A549 (cell line): ENCODE measurements around the gene SCO1. TPM values are rescaled to one million over a fixed set of nuclear protein-coding genes. Genes with fewer than 3 reads are reported as not detected.

Experiments
- ATAC-seq, 2 experiments: fragments of 200-7000 bp in 1 of 2; fragments of >200 bp in 1 of 2; cut with Nextera tagmentation in 1 of 2; cut with Tn5 transposase in 1 of 2; 3 replicates each; pipeline versions ENCODE4 v1.8.0 to v1.9.1; 2018 to 2020; ENCODE audit warnings: mild to moderate bottlenecking in 1 of 2, moderate library complexity in 1 of 2
- CTCF ChIA-PET: fragments of 300-600 bp; sonication (Branson Sonifier 250); formaldehyde crosslinking; extraction: SDS; loops from one replicate; lab custom pipeline; 2021; ENCODE audit warnings: antibody characterized with exemption, inconsistent platforms; lab: Yijun Ruan, JAX
- POLR2A ChIA-PET: fragments of 350-600 bp; formaldehyde crosslinking; extraction: SDS; loops from one replicate; lab custom pipeline; 2021; ENCODE audit warnings: antibody characterized with exemption, inconsistent platforms; lab: Yijun Ruan, JAX
- DNase-seq, 2 experiments: peaks; one replicate each; pipeline versions ENCODE4 v3.0.0 to v3.0.0-alpha.2; 2011 to 2016; ENCODE audit warnings: low read depth in 1 of 2, low spot score in 1 of 2
- FAIRE-seq: peaks from 2 replicates; lab custom pipeline; 2011; peaks lifted over from hg19 to GRCh38; lab: Jason Lieb, UNC
- H3K27ac ChIP-seq, 2 experiments: fragments of >200 bp; sonication (Bioruptor Twin); formaldehyde crosslinking; 3 replicates each; pipeline ENCODE4 v1.5.1; 2016 to 2017
- H3K4me1 ChIP-seq: fragments of >200 bp; sonication (Bioruptor Twin); formaldehyde crosslinking; 3 replicates; pipeline ENCODE4 v1.6.1; 2016
- H3K4me2 ChIP-seq: fragments of >200 bp; sonication (Bioruptor Twin); formaldehyde crosslinking; 3 replicates; pipeline ENCODE4 v1.6.1; 2016
- H3K4me3 ChIP-seq: fragments of >200 bp; sonication (Bioruptor Twin); formaldehyde crosslinking; 3 replicates; pipeline ENCODE4 v1.5.1; 2016
- H3K9me3 ChIP-seq: fragments of >200 bp; sonication (Bioruptor Twin); formaldehyde crosslinking; 3 replicates; pipeline ENCODE4 v1.6.1; 2016
- CBX2 ChIP-seq: fragments of 200-600 bp; sonication (generic); IDR thresholded peaks from 2 replicates; pipeline ENCODE4 v1.6.1; 2016; ENCODE audit warnings: low read depth, mild to moderate bottlenecking, borderline replicate concordance
- CEBPB ChIP-seq, 2 experiments: fragments of >200 bp in 1 of 2; sonication (Bioruptor Twin) in 1 of 2; formaldehyde crosslinking in 1 of 2; IDR thresholded peaks; 2 replicates each; pipeline ENCODE4 v1.6.1; 2012 to 2016
- CHD2 ChIP-seq: fragments of 150-350 bp; IDR thresholded peaks from 2 replicates; pipeline ENCODE4 v1.6.1; 2014; ENCODE audit warnings: low read length; ENCODE audit not compliant: partially characterized antibody
- EHF ChIP-seq: fragments of 250-450 bp; sonication (Bioruptor Pico); IDR thresholded peaks from 2 replicates; pipeline ENCODE4 v1.5.0; 2020; ENCODE audit warnings: mild to moderate bottlenecking
- EHMT2 ChIP-seq: fragments of 200-600 bp; sonication (generic); IDR thresholded peaks from 2 replicates; pipeline ENCODE4 v1.6.1; 2016; ENCODE audit warnings: antibody characterized with exemption, low read depth, mild to moderate bottlenecking, moderate library complexity
- ELK1 ChIP-seq: fragments of 150-350 bp; IDR thresholded peaks from 2 replicates; pipeline ENCODE4 v1.6.1; 2014; ENCODE audit warnings: low read depth, mild to moderate bottlenecking, low read length
- EP300 ChIP-seq, 2 experiments: fragments of >200 bp; sonication (Bioruptor Twin); formaldehyde crosslinking; IDR thresholded peaks; 2 replicates in 1 of 2; 3 replicates in 1 of 2; pipeline ENCODE4 v1.6.1; 2016 to 2017
- FOSB ChIP-seq: fragments of 250-450 bp; sonication (Bioruptor Pico); IDR thresholded peaks from 2 replicates; pipeline ENCODE4 v1.5.0; 2020; ENCODE audit warnings: mild to moderate bottlenecking, moderate library complexity
- FOXS1 ChIP-seq: fragments of 250-450 bp; sonication (Bioruptor Pico); IDR thresholded peaks from 2 replicates; pipeline ENCODE4 v1.5.0; 2020; ENCODE audit warnings: mild to moderate bottlenecking, moderate library complexity
- GATA3 ChIP-seq: IDR thresholded peaks from 2 replicates; pipeline ENCODE4 v1.6.1; 2012; ENCODE audit warnings: borderline replicate concordance
- HDAC2 ChIP-seq: fragments of 200-600 bp; sonication (generic); IDR thresholded peaks from 2 replicates; pipeline ENCODE4 v1.6.1; 2016
- HOXA7 ChIP-seq: fragments of 250-450 bp; sonication (Bioruptor Pico); IDR thresholded peaks from 2 replicates; pipeline ENCODE4 v1.5.0; 2020; ENCODE audit warnings: mild to moderate bottlenecking, moderate library complexity
- MAFK ChIP-seq: fragments of 450-650 bp; IDR thresholded peaks from 2 replicates; pipeline ENCODE4 v1.6.1; 2014; ENCODE audit not compliant: partially characterized antibody
- NFE2L2 ChIP-seq: fragments of 150-350 bp; conservative IDR thresholded peaks from 2 replicates; pipeline ENCODE4 v1.6.1; 2014; ENCODE audit warnings: low read length
- PHF8 ChIP-seq: fragments of 200-600 bp; sonication (generic); IDR thresholded peaks from 2 replicates; pipeline ENCODE4 v1.6.1; 2016; ENCODE audit warnings: low read depth, mild to moderate bottlenecking, antibody characterized with exemption, moderate library complexity, borderline replicate concordance
- POLR2A ChIP-seq: IDR thresholded peaks from 2 replicates; pipeline ENCODE4 v1.6.1; 2012; ENCODE audit warnings: mild to moderate bottlenecking, low read length
- POLR2AphosphoS2 ChIP-seq: conservative IDR thresholded peaks from 2 replicates; pipeline ENCODE4 v1.6.1; 2012; ENCODE audit warnings: low read length, improper control_type of control experiment, inconsistent platforms
- RARB ChIP-seq: fragments of 250-450 bp; sonication (Bioruptor Pico); IDR thresholded peaks from 2 replicates; pipeline ENCODE4 v1.8.0; 2021; ENCODE audit warnings: mild to moderate bottlenecking, moderate library complexity
- RCOR1 ChIP-seq: fragments of 150-350 bp; IDR thresholded peaks from 2 replicates; pipeline ENCODE4 v1.6.1; 2014; ENCODE audit warnings: antibody characterized with exemption, low read length, low read depth
- RFX5 ChIP-seq: fragments of 450-650 bp; IDR thresholded peaks from 2 replicates; pipeline ENCODE4 v1.7.1; 2014; ENCODE audit warnings: antibody characterized with exemption, mild to moderate bottlenecking, moderate library complexity
- TFCP2L1 ChIP-seq: fragments of 250-450 bp; sonication (Bioruptor Pico); IDR thresholded peaks from 2 replicates; pipeline ENCODE4 v1.5.0; 2021; ENCODE audit warnings: mild to moderate bottlenecking
- ZC3H11A ChIP-seq: fragments of 450-650 bp; IDR thresholded peaks from 2 replicates; pipeline ENCODE4 v1.6.1; 2014; ENCODE audit warnings: antibody characterized with exemption, mild to moderate bottlenecking
- WGBS: methylation state at CpG from one replicate; pipeline ENCODE4 v1.1.6; 2017; ENCODE audit errors: missing lambda C conversion rate; 5-methylcytosine and 5-hydroxymethylcytosine counted together
- polyA plus RNA-seq, 4 experiments: library from polyadenylated mRNA; depleted of rRNA in 3 of 4; stranded (reverse); fragments of >200 nt; fragmentation: RNase III in 1 of 4; extraction: RNeasy Plus Mini Kit Qiagen cat#74134 plus additional on column Dnase treatment in 1 of 4; gene quantifications; 2 replicates in 3 of 4; 3 replicates in 1 of 4; pipeline ENCODE4 v1.2.3, GENCODE V29; 2011 to 2017
- TF ChIP-seq, protein P1 (sequence below): IDR thresholded peaks from 2 replicates; pipeline ENCODE4 v1.6.1; 2012
- TF ChIP-seq, protein P2 (sequence below): fragments of 450-650 bp; IDR thresholded peaks from 2 replicates; pipeline ENCODE4 v1.6.1; 2014; ENCODE audit warnings: antibody characterized with exemption
- TF ChIP-seq, protein P3 (sequence below): IDR thresholded peaks from 2 replicates; pipeline ENCODE4 v1.6.1; 2012
- TF ChIP-seq, protein P4 (sequence below): fragments of 250-450 bp; sonication (Bioruptor Pico); IDR thresholded peaks from 2 replicates; pipeline ENCODE4 v1.5.0; 2021; ENCODE audit warnings: mild to moderate bottlenecking, moderate library complexity, borderline replicate concordance
- TF ChIP-seq, protein P5 (sequence below): fragments of >200 bp; sonication (Bioruptor Twin); formaldehyde crosslinking; IDR thresholded peaks from 2 replicates; pipeline ENCODE4 v1.6.1; 2016

SCO1 gene
- polyA plus RNA-seq, 2 of the 4 experiments (the other 2 are of a cell fraction) = 52.2 to 55.8 TPM

DNA sequence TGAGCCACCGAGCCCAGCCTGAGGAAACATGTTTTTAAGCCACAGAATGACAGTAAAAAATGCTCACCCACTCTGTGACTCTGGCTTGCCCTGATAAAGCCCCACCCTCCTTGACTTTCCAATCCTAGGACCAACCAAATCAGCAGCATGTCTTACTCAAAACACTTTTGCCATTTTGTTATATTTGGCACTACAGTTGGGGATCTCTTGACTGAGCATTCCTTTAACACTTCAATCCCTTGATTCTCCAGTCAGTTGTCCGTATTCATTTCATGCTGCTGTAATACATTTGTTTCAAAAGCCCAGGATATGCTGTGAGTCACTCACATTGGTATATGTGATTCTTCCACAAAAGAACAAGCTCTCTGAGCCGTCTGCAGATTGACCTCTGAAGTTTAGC is 48.4 kb downstream of the SCO1 start:
- H3K9me3 ChIP-seq = no peaks in the 10 kb centered on the region
- CTCF ChIA-PET = no interaction called here
- no peak overlapping the region for H3K4me2 ChIP-seq
- no peaks in the 10 kb centered on the region for H3K4me1 ChIP-seq
- no peak overlapping the region for H3K27ac ChIP-seq
- 58% methylated on average over 3 of the region's 3 CpGs for WGBS
- TF ChIP-seq EHMT2 = no peak
- no peak for TF ChIP-seq TFCP2L1 (CRISPR knock-in tag)
- TF ChIP-seq, protein P1, sequence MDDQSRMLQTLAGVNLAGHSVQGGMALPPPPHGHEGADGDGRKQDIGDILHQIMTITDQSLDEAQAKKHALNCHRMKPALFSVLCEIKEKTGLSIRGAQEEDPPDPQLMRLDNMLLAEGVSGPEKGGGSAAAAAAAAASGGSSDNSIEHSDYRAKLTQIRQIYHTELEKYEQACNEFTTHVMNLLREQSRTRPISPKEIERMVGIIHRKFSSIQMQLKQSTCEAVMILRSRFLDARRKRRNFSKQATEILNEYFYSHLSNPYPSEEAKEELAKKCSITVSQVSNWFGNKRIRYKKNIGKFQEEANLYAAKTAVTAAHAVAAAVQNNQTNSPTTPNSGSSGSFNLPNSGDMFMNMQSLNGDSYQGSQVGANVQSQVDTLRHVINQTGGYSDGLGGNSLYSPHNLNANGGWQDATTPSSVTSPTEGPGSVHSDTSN = no peak
- no peak for TF ChIP-seq EP300 (IDR thresholded peaks at IDR 0.05)
- TF ChIP-seq CEBPB (IDR thresholded peaks at IDR 0.05) = no peak
- no peak for TF ChIP-seq HDAC2
- no peak for TF ChIP-seq NFE2L2
- TF ChIP-seq, protein P2, sequence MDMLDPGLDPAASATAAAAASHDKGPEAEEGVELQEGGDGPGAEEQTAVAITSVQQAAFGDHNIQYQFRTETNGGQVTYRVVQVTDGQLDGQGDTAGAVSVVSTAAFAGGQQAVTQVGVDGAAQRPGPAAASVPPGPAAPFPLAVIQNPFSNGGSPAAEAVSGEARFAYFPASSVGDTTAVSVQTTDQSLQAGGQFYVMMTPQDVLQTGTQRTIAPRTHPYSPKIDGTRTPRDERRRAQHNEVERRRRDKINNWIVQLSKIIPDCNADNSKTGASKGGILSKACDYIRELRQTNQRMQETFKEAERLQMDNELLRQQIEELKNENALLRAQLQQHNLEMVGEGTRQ = no peak
- no peak for TF ChIP-seq POLR2AphosphoS2
- no peak for TF ChIP-seq ZC3H11A
- TF ChIP-seq RCOR1 = no peak
- TF ChIP-seq RFX5 = no peak
- TF ChIP-seq RARB = no peak
- no peak for TF ChIP-seq PHF8
- no peak for TF ChIP-seq POLR2A
- TF ChIP-seq, protein P3, sequence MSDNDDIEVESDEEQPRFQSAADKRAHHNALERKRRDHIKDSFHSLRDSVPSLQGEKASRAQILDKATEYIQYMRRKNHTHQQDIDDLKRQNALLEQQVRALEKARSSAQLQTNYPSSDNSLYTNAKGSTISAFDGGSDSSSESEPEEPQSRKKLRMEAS = no peak
- TF ChIP-seq GATA3 = no peak
- TF ChIP-seq ELK1 = no peak
- TF ChIP-seq CHD2 = no peak
- TF ChIP-seq FOXS1 = no peak
- TF ChIP-seq, all 56 proteins: peak for 0
- ATAC-seq = no peak
- H3K4me3 ChIP-seq = no peak overlapping the region
- no peak for DNase-seq
- FAIRE-seq = no peak
- POLR2A ChIA-PET = no interaction called here

DNA sequence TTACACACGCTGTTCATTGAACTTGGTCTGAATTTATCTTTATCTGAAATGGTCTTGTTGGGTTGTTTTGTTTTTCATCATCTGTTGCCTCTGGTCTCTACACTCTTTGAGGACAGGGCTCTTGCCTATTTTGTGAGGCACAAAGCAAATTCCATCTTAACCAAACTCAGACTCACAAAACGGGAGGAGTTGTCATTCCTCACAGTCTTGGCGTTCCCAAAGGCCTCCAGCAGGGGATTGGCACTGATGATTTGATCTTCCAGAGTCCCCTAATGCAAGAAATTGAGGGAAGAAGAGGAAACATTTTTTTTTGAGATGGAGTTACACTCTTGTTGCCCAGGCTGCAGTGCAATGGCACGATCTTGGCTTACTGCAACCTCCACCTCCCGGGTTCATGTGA is 49.0 kb downstream of the SCO1 start:
- Histone ChIP-seq H3K4me2 (no peak overlapping the region), H3K9me3 (no peaks in the 10 kb centered on the region), H3K4me1 (no peaks in the 10 kb centered on the region), H3K27ac (no peak overlapping the region), H3K4me3 (no peak overlapping the region)
- FAIRE-seq (no peak), DNase-seq (no peak), ATAC-seq (no peak)
- ChIA-PET POLR2A (no interaction called here), CTCF (interaction anchor here (0.5 to 9.9 kb wide), 4 partner anchors 17 to 716 kb away, joined by 3 to 194 read pairs (median 31); no protein-coding TSS in a partner anchor)
- 74% methylated on average over 5 of the region's 5 CpGs for WGBS
- TF ChIP-seq ZC3H11A = no peak
- TF ChIP-seq, protein P4, sequence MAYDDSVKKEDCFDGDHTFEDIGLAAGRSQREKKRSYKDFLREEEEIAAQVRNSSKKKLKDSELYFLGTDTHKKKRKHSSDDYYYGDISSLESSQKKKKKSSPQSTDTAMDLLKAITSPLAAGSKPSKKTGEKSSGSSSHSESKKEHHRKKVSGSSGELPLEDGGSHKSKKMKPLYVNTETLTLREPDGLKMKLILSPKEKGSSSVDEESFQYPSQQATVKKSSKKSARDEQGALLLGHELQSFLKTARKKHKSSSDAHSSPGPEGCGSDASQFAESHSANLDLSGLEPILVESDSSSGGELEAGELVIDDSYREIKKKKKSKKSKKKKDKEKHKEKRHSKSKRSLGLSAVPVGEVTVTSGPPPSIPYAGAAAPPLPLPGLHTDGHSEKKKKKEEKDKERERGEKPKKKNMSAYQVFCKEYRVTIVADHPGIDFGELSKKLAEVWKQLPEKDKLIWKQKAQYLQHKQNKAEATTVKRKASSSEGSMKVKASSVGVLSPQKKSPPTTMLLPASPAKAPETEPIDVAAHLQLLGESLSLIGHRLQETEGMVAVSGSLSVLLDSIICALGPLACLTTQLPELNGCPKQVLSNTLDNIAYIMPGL = no peak
- TF ChIP-seq, protein P5, sequence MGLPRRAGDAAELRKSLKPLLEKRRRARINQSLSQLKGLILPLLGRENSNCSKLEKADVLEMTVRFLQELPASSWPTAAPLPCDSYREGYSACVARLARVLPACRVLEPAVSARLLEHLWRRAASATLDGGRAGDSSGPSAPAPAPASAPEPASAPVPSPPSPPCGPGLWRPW = no peak
- no peak for TF ChIP-seq MAFK
- TF ChIP-seq, protein P1 = no peak
- TF ChIP-seq FOSB = no peak
- no peak for TF ChIP-seq ELK1
- no peak for TF ChIP-seq GATA3
- TF ChIP-seq HOXA7 (CRISPR knock-in tag) = no peak
- no peak for TF ChIP-seq CBX2
- TF ChIP-seq EP300 (IDR thresholded peaks at IDR 0.05) = no peak
- TF ChIP-seq FOXS1 = no peak
- TF ChIP-seq EHF (CRISPR knock-in tag) = no peak
- TF ChIP-seq CHD2 = no peak
